Adrenal gland (tissue), 12 donors: ENCODE data around the gene NEO1. TPM values are rescaled to one million over a fixed set of nuclear protein-coding genes. Genes with fewer than 3 reads are reported as not detected.

Experiments used
- DNase-seq, 7 donors: peaks; one replicate each; pipeline ENCODE4 v3.0.0-alpha.2; 2019 to 2020
- H3K27ac ChIP-seq, 5 donors: fragments of 200-600 bp; sonication (generic) in 4 of 5; 1 replicate in 3 of 5; 2 replicates in 2 of 5; pipeline versions ENCODE4 v1.5.1 to v1.8.0; 2016 to 2020; ENCODE audit warnings: mild to moderate bottlenecking in 1 of 5
- H3K27me3 ChIP-seq: fragments of 200-600 bp; 2 replicates; pipeline ENCODE4 v1.8.0; 2021
- H3K36me3 ChIP-seq, 2 donors: fragments of 200-600 bp; replicated peaks in 1 of 2; 1 replicate in 1 of 2; 2 replicates in 1 of 2; pipeline versions ENCODE4 v1.5.1 to v1.8.0; 2018 to 2022
- H3K4me1 ChIP-seq, 2 donors: fragments of 200-600 bp; replicated peaks in 1 of 2; 1 replicate in 1 of 2; 2 replicates in 1 of 2; pipeline versions ENCODE4 v1.5.1 to v1.8.0; 2018 to 2021
- H3K4me3 ChIP-seq, 4 donors: fragments of 200-600 bp; sonication (generic) in 3 of 4; one replicate each; pipeline ENCODE4 v1.5.1; 2016 to 2018
- H3K9me3 ChIP-seq, 3 donors: fragments of 200-600 bp; sonication (generic) in 1 of 3; replicated peaks in 1 of 3; 1 replicate in 2 of 3; 2 replicates in 1 of 3; pipeline versions ENCODE4 v1.5.1 to v1.8.0; 2016 to 2021
- POLR2A ChIP-seq, 2 donors: fragments of 450-650 bp; IDR thresholded peaks; one replicate each; pipeline ENCODE4 v1.6.1; 2017; ENCODE audit warnings: antibody characterized with exemption in 2 of 2, mild to moderate bottlenecking in 2 of 2, moderate library complexity in 1 of 2
- WGBS, 4 donors: extraction: QIAGEN DNeasy Blood & Tissue Kit in 2 of 4; methylation state at CpG; one replicate each; pipeline versions ENCODE4 v1.1.5 to v1.1.7; 2013 to 2017; 5-methylcytosine and 5-hydroxymethylcytosine counted together
- intact Hi-C, 2 donors: fragments of 100-400 bp; cut with DNase I; formaldehyde crosslinking; loops; one replicate each; pipeline versions ENCODE4 v1.14.1 to v1.15.0; 2022 to 2023
- polyA plus RNA-seq, 3 donors: library from polyadenylated mRNA; stranded (reverse); fragments of 200-250 nt in 2 of 3; fragments of 350-450 nt in 1 of 3; fragmentation: Illumina TruSeq in 1 of 3; extraction: RNeasy Lipid Tissue Mini Kit (QIAGEN cat#74804) in 1 of 3; gene quantifications; one replicate each; pipeline ENCODE4 v1.2.3, GENCODE V29; 2013 to 2014
- total RNA-seq, 9 donors: library from RNA; depleted of rRNA in 4 of 9; stranded (reverse); fragments of >200 nt in 4 of 9; fragments of 120-200 nt in 1 of 9; fragmentation: NEBNext Ultra II Directional in 1 of 9; extraction: Animal tissue kit (Norgen Biotek cat#: 25700) in 1 of 9; gene quantifications; one replicate each; pipeline versions ENCODE4 v1.1.0 to v1.2.4, GENCODE V29; 2013 to 2023
- TF ChIP-seq, protein P1 (sequence below), 6 experiments: fragments of 450-650 bp in 4 of 6; fragments of 200-600 bp in 2 of 6; sonication (generic) in 1 of 6; IDR thresholded peaks; 1 replicate in 5 of 6; 2 replicates in 1 of 6; pipeline versions ENCODE4 v1.5.1 to v1.8.0; 2016 to 2021; ENCODE audit warnings: antibody characterized with exemption in 6 of 6, mild to moderate bottlenecking in 2 of 6, moderate library complexity in 1 of 6
- donor health status: healthy with polysubstance abuse.
- donor health status: Bipolar disorder and iron deficiency.
- donor health status: DM: yes; HTN: yes; CAD: no.
- donor health status: DM: no; HTN: no; CAD: no.
- donor health status: DM: no; HTN: no; CAD: no.
- donor health status: DM: yes; HTN: yes; CAD: no.

Gene NEO1
- total and polyA plus RNA-seq, 12 donors: 5.7 to 28.6 (median 17.1) TPM

DNA sequence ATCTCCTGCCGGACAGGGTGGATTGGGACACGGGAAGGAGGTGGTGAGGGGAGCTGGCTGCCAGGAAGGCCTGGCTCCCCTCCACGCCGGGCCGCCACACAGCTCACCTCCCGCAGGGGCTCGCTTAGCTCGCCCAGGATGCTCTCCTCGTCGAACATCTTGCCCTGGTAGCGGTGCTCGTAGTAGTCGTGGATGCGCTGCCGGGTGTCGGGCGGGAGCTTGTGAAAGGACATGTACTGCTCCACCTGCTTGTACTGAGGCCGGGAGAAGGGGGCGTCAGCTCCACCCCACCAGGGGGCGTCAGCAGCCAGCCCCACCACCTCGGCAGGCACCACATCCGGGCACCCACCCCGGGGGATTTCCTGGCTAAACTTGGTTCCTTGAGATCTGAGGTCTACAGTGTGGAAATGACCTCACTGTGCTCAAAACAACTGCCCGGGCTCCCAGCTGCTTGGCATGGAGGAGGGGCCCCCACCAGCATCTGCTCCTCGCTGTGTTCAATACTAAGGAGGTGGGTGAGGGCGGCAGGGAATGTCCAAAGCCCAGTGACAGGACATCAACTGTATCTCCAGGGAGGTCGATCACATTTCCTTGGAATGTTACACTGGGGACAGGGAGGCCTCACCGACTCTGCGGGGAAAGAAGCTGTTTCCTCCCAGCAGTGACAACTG is 273.1 kb downstream of the NEO1 start:
- DNase-seq: no peak
- 57 to 70% (median 66%) methylated on average over 7 to 29 of the region's 29 CpGs for WGBS, 4 donors
- intact Hi-C loops: no loop called here
- no peaks in the 10 kb centered on the region for H3K36me3 ChIP-seq
- no peak for TF ChIP-seq POLR2A (IDR thresholded peaks at IDR 0.05)
- TF ChIP-seq, protein P1, sequence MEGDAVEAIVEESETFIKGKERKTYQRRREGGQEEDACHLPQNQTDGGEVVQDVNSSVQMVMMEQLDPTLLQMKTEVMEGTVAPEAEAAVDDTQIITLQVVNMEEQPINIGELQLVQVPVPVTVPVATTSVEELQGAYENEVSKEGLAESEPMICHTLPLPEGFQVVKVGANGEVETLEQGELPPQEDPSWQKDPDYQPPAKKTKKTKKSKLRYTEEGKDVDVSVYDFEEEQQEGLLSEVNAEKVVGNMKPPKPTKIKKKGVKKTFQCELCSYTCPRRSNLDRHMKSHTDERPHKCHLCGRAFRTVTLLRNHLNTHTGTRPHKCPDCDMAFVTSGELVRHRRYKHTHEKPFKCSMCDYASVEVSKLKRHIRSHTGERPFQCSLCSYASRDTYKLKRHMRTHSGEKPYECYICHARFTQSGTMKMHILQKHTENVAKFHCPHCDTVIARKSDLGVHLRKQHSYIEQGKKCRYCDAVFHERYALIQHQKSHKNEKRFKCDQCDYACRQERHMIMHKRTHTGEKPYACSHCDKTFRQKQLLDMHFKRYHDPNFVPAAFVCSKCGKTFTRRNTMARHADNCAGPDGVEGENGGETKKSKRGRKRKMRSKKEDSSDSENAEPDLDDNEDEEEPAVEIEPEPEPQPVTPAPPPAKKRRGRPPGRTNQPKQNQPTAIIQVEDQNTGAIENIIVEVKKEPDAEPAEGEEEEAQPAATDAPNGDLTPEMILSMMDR (IDR thresholded peaks at IDR 0.05): no peak
- H3K9me3 ChIP-seq: no peaks in the 10 kb centered on the region
- no peaks in the 10 kb centered on the region for H3K4me1 ChIP-seq
- no peak overlapping the region for H3K27ac ChIP-seq
- no peak overlapping the region for H3K4me3 ChIP-seq
- no peaks in the 10 kb centered on the region for H3K27me3 ChIP-seq

DNA sequence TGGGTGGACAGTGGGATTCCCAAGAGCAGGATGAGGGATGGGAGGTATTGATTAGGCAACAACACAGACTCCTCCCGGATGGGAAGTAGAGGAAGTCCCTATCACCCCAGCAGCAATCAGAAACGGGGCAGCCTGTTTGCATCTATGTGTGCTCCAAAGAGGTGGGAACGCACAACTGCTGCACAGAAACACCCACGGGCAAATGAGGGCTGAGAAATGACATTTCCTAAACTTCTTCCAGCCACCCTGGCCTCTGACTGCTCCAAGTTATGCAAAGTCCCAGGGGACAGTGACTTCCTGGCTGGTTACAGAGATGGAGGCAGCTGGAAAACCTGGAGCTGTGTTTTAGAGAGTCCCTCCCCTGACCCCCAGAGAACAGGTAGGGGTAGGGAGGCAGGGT is 273.9 kb downstream of the NEO1 start:
- WGBS, 4 donors: 40 to 52% (median 47%) methylated on average over 3 to 4 of the region's 4 CpGs
- DNase-seq: no peak
- no peaks in the 10 kb centered on the region for H3K9me3 ChIP-seq
- H3K36me3 ChIP-seq: no peaks in the 10 kb centered on the region
- H3K27me3 ChIP-seq: no peaks in the 10 kb centered on the region
- H3K4me1 ChIP-seq: no peaks in the 10 kb centered on the region
- intact Hi-C loops: no loop called here
- H3K4me3 ChIP-seq: no peak overlapping the region
- H3K27ac ChIP-seq: no peak overlapping the region
- TF ChIP-seq, protein P1 (IDR thresholded peaks at IDR 0.05): no peak
- TF ChIP-seq POLR2A (IDR thresholded peaks at IDR 0.05): no peak

DNA sequence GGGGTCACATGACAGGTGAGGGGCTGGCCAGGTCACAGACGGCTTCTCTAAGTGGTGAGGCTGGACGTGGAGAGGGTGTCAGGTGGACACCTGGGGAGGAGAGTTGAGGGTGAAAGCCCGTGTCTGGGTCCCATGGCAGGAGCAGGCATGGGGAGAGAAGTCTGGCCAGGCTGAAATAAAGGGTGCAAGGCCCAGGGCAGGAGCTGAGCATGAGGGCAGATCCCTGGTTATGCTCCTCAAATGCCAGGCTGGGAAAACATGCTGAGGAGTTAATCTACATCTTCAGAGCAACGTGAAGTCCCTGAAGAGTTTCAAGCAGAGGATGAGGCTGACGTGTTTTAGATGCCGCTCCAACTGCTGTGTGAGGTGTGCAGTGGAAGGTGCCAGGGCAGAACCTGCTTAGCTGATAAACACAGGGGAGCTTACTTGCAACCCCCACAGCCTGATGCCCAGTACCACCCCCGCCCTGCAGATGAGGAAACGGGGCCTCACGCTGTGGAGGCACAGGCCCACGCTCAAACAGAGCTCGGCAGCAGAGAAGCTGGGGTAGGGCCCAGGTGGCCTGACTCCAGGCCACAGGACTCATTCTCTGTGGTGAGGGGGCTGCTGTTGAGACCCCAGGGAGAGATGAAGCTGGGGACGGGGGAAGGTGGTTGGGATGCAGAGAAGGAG is 276.0 kb downstream of the NEO1 start:
- Histone ChIP-seq H3K27ac (no peak overlapping the region), H3K4me1 (no peaks in the 10 kb centered on the region), H3K27me3 (no peaks in the 10 kb centered on the region), H3K9me3 (no peaks in the 10 kb centered on the region), H3K36me3 (no peaks in the 10 kb centered on the region), H3K4me3 (no peak overlapping the region)
- no peak for DNase-seq
- WGBS, 4 donors: 86 to 93% (median 89%) methylated on average over 8 to 12 of the region's 12 CpGs
- intact Hi-C loops: no loop called here
- no peak for TF ChIP-seq POLR2A (IDR thresholded peaks at IDR 0.05)
- TF ChIP-seq, protein P1 (IDR thresholded peaks at IDR 0.05): no peak

DNA sequence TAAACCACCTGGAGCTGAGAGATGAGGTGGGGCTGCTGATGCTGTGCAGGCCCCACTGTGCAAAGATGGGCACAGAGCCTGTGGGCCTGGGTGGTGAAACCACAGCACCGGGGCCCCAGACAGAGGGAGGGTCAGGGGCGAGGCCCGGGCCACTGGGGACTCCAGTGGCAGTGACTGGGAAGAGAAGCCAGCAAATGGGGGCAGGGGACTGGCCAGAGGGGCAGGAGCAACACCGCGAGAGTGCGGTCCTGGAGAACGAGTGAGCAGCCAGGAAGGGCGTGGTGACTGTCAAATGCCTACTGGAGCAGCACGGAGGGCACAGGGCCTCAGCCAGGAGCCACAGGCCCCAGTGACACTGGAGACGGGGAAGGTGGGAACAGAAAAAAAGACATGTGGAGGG is 276.7 kb downstream of the NEO1 start:
- no peaks in the 10 kb centered on the region for H3K4me1 ChIP-seq
- no peak overlapping the region for H3K27ac ChIP-seq
- no peak overlapping the region for H3K4me3 ChIP-seq
- H3K36me3 ChIP-seq: no peaks in the 10 kb centered on the region
- no peaks in the 10 kb centered on the region for H3K9me3 ChIP-seq
- no peaks in the 10 kb centered on the region for H3K27me3 ChIP-seq
- no peak for DNase-seq
- no peak for TF ChIP-seq POLR2A (IDR thresholded peaks at IDR 0.05)
- TF ChIP-seq, protein P1 (IDR thresholded peaks at IDR 0.05): no peak
- intact Hi-C loops: no loop called here
- 84 to 89% (median 86%) methylated on average over 10 of the region's 10 CpGs for WGBS, 4 donors
